GM12878 (cell line): ENCODE data around the gene DPY19L3.

Source experiments
- CEBPB ChIP-seq, 2 experiments: fragments of 150-350 bp in 1 of 2; IDR thresholded peaks; 2 replicates each; pipeline ENCODE4 v1.6.1; 2012 to 2014; ENCODE audit warnings: low read depth in 2 of 2, low read length in 2 of 2, borderline replicate concordance in 1 of 2, inconsistent platforms in 1 of 2
- EZH2 ChIP-seq: IDR thresholded peaks from 2 replicates; pipeline ENCODE4 v1.6.1; 2012; ENCODE audit warnings: low read depth, mild to moderate bottlenecking, control low read depth, inconsistent platforms, low read length, borderline replicate concordance; ENCODE audit not compliant: control insufficient read depth
- POLR2A ChIP-seq: IDR thresholded peaks from 2 replicates; pipeline ENCODE4 v1.6.1; 2011; ENCODE audit warnings: low read depth, mild to moderate bottlenecking, low read length
- POLR2AphosphoS5 ChIP-seq: IDR thresholded peaks from 2 replicates; pipeline ENCODE4 v1.6.1; 2011; ENCODE audit warnings: mild to moderate bottlenecking, low read length, inconsistent platforms
- SMAD5 ChIP-seq: IDR thresholded peaks from 2 replicates; pipeline ENCODE4 v1.6.1; 2016; ENCODE audit warnings: antibody characterized with exemption, low read depth
- SREBF2 ChIP-seq: IDR thresholded peaks from 2 replicates; pipeline ENCODE4 v1.6.1; 2012; ENCODE audit warnings: mild to moderate bottlenecking, low read length
- TCF7 ChIP-seq: IDR thresholded peaks from 2 replicates; pipeline ENCODE4 v1.6.1; 2014; ENCODE audit warnings: antibody characterized with exemption, borderline replicate concordance
- TF ChIP-seq, protein P1 (sequence below): IDR thresholded peaks from 2 replicates; pipeline ENCODE4 v1.6.1; 2011; ENCODE audit warnings: low read depth, mild to moderate bottlenecking, low read length, moderate library complexity, borderline replicate concordance; ENCODE audit errors: extremely low read depth
- TF ChIP-seq, protein P2 (sequence below), 3 experiments: IDR thresholded peaks in 2 of 3; conservative IDR thresholded peaks in 1 of 3; 2 replicates each; pipeline ENCODE4 v1.5.1; 2011; ENCODE audit warnings: low read depth in 3 of 3, low read length in 3 of 3, mild to moderate bottlenecking in 3 of 3, control low read depth in 2 of 3, moderate library complexity in 2 of 3, inconsistent platforms in 1 of 3, mixed read lengths in 1 of 3; ENCODE audit not compliant: control insufficient read depth in 2 of 3, insufficient read depth in 1 of 3; ENCODE audit errors: extremely low read depth in 1 of 3

DNA sequence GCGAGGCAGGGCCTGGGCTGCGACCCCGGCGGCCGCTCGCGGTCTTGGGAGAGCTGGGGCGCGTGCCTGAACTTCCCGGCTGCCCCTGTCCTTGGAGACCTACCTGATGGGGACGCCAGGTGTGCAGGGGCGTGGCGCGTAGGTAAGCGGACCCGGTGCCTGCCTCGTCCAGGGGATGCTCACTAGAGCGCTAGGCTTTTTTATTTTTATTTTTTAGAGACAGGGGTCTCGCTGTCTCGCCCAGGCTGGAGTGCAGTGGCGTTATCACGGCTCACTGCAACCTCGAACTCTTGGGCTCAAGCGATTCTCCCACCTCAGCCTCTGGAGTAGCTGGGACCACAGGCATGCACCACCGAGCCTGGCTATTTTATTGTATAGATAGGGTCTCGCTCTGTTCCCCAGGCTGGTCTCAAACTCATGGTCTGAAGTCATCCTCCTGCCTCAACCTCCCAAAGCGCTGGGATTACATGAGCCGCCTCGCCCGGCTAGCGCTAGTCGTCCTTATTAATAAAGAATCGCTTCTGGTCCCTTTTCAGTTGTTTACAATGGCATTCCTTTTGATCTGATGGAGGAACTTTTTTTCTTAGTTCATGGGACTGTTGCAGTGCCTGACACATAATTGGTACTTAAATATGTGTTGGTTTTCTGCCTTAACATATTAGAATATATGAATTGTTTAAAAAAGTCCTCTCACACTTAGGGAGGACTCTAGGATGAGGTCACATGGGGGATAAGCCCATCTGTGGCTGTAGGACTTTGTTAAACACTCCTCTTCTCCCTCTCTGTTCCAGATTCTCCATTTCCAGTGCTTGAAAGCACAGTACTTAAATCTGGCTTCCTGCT, 812 bp downstream of the DPY19L3 start:
- no peak for TF ChIP-seq POLR2A
- no peak for TF ChIP-seq SMAD5
- no peak for TF ChIP-seq TCF7
- TF ChIP-seq SREBF2: no peak
- TF ChIP-seq EZH2: no peak
- TF ChIP-seq, protein P1, sequence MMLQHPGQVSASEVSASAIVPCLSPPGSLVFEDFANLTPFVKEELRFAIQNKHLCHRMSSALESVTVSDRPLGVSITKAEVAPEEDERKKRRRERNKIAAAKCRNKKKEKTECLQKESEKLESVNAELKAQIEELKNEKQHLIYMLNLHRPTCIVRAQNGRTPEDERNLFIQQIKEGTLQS: no peak
- TF ChIP-seq, protein P2, sequence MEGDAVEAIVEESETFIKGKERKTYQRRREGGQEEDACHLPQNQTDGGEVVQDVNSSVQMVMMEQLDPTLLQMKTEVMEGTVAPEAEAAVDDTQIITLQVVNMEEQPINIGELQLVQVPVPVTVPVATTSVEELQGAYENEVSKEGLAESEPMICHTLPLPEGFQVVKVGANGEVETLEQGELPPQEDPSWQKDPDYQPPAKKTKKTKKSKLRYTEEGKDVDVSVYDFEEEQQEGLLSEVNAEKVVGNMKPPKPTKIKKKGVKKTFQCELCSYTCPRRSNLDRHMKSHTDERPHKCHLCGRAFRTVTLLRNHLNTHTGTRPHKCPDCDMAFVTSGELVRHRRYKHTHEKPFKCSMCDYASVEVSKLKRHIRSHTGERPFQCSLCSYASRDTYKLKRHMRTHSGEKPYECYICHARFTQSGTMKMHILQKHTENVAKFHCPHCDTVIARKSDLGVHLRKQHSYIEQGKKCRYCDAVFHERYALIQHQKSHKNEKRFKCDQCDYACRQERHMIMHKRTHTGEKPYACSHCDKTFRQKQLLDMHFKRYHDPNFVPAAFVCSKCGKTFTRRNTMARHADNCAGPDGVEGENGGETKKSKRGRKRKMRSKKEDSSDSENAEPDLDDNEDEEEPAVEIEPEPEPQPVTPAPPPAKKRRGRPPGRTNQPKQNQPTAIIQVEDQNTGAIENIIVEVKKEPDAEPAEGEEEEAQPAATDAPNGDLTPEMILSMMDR (IDR thresholded peaks at IDR 0.05 in 2 of 3, conservative IDR thresholded peaks at IDR 0.05 in 1 of 3; ENCODE audit: control insufficient read depth in 2 of 3, extremely low read depth in 1 of 3, insufficient read depth in 1 of 3, low read depth in 3 of 3, low read length in 3 of 3): no peak
- TF ChIP-seq POLR2AphosphoS5: no peak
- no peak for TF ChIP-seq CEBPB (IDR thresholded peaks at IDR 0.05; ENCODE audit: borderline replicate concordance in 1 of 2, low read depth in 2 of 2, low read length in 2 of 2)
